WTC11 (cell line): Measurements from ENCODE around the gene PLEKHA5. TPM values are rescaled to one million over a fixed set of nuclear protein-coding genes. Genes with fewer than 3 reads are reported as not detected.

Source experiments
- ATAC-seq: fragments of 200-7000 bp; cut with Tn5 transposase; 2 replicates; pipeline ENCODE4 v1.10.0; 2021; ENCODE audit warnings: mild to moderate bottlenecking, moderate library complexity
- CTCF ChIA-PET: fragments of 300-600 bp; sonication (Branson Sonifier 250); formaldehyde crosslinking; loops from one replicate; lab custom pipeline; 2021; ENCODE audit warnings: antibody characterized with exemption; lab: Charles Lee
- POLR2A ChIA-PET: fragments of 350-600 bp; sonication (Branson Sonifier 250); formaldehyde crosslinking; loops from one replicate; lab custom pipeline; 2021; ENCODE audit warnings: antibody characterized with exemption; lab: Charles Lee
- DNase-seq: peaks from one replicate; pipeline ENCODE4 v3.0.0; 2021; ENCODE audit warnings: low spot score
- H3K27ac Mint-ChIP-seq: 2 replicates; pipeline ENCODE4 v1.8.0; 2021; ENCODE audit warnings: mixed read lengths
- H3K27me3 Mint-ChIP-seq: 2 replicates; pipeline ENCODE4 v1.8.0; 2021; ENCODE audit warnings: low read depth, mild to moderate bottlenecking, moderate library complexity, mixed read lengths
- H3K36me3 Mint-ChIP-seq: 2 replicates; pipeline ENCODE4 v1.8.0; 2021; ENCODE audit warnings: mixed read lengths
- H3K4me1 Mint-ChIP-seq: 2 replicates; pipeline ENCODE4 v1.8.0; 2022; ENCODE audit warnings: mixed read lengths
- H3K4me3 Mint-ChIP-seq: 2 replicates; pipeline ENCODE4 v1.8.0; 2021; ENCODE audit warnings: mild to moderate bottlenecking, moderate library complexity, mixed read lengths
- H3K9me3 Mint-ChIP-seq: 2 replicates; pipeline ENCODE4 v1.8.0; 2021; ENCODE audit warnings: mixed read lengths
- ATF1 ChIP-seq: sonication (generic); formaldehyde crosslinking; IDR thresholded peaks from 2 replicates; pipeline ENCODE4 v1.8.1; 2023; ENCODE audit warnings: mild to moderate bottlenecking, moderate library complexity, missing genetic modification reagents
- ESRRA ChIP-seq: sonication (generic); formaldehyde crosslinking; IDR thresholded peaks from 2 replicates; pipeline ENCODE4 v1.8.1; 2022; ENCODE audit warnings: mild to moderate bottlenecking, missing genetic modification reagents, borderline replicate concordance
- FOXK1 ChIP-seq: sonication (generic); formaldehyde crosslinking; IDR thresholded peaks from 2 replicates; pipeline ENCODE4 v1.8.0; 2022; ENCODE audit warnings: mild to moderate bottlenecking, moderate library complexity, missing genetic modification reagents
- FOXP1 ChIP-seq: sonication (generic); formaldehyde crosslinking; IDR thresholded peaks from 2 replicates; pipeline ENCODE4 v1.8.0; 2022; ENCODE audit warnings: missing genetic modification reagents, mild to moderate bottlenecking, moderate library complexity, borderline replicate concordance
- GABPB1 ChIP-seq: sonication (generic); formaldehyde crosslinking; IDR thresholded peaks from 2 replicates; pipeline ENCODE4 v1.8.1; 2023; ENCODE audit warnings: mild to moderate bottlenecking, missing genetic modification reagents
- GTF2I ChIP-seq: fragments of 250-450 bp; sonication (Bioruptor Pico); conservative IDR thresholded peaks from 2 replicates; pipeline ENCODE4 v1.4.0; 2021; ENCODE audit warnings: mild to moderate bottlenecking
- MYBL2 ChIP-seq: sonication (generic); formaldehyde crosslinking; IDR thresholded peaks from 2 replicates; pipeline ENCODE4 v1.8.1; 2023; ENCODE audit warnings: mild to moderate bottlenecking, moderate library complexity, missing genetic modification reagents
- NFATC4 ChIP-seq: fragments of 250-450 bp; sonication (Bioruptor Pico); IDR thresholded peaks from 2 replicates; pipeline ENCODE4 v1.9.0; 2021; ENCODE audit warnings: mild to moderate bottlenecking
- NFE2L1 ChIP-seq: sonication (generic); formaldehyde crosslinking; IDR thresholded peaks from 2 replicates; pipeline ENCODE4 v1.8.1; 2023; ENCODE audit warnings: missing genetic modification reagents
- NR1H2 ChIP-seq: sonication (generic); formaldehyde crosslinking; IDR thresholded peaks from 2 replicates; pipeline ENCODE4 v1.9.0; 2021; ENCODE audit warnings: mild to moderate bottlenecking, moderate library complexity, missing genetic modification reagents
- SMAD3 ChIP-seq: sonication (generic); formaldehyde crosslinking; IDR thresholded peaks from 2 replicates; pipeline ENCODE4 v1.8.0; 2022; ENCODE audit warnings: missing genetic modification reagents, mild to moderate bottlenecking, borderline replicate concordance
- SOX15 ChIP-seq: fragments of 250-450 bp; sonication (Bioruptor Pico); IDR thresholded peaks from 2 replicates; pipeline ENCODE4 v1.9.0; 2021; ENCODE audit warnings: mild to moderate bottlenecking
- TEAD4 ChIP-seq: sonication (generic); formaldehyde crosslinking; IDR thresholded peaks from 2 replicates; pipeline ENCODE4 v1.8.0; 2022; ENCODE audit warnings: mild to moderate bottlenecking, missing genetic modification reagents
- TP53 ChIP-seq: sonication (generic); formaldehyde crosslinking; IDR thresholded peaks from 2 replicates; pipeline ENCODE4 v1.8.1; 2023; ENCODE audit warnings: mild to moderate bottlenecking, missing genetic modification reagents
- ZNF423 ChIP-seq: fragments of 250-450 bp; sonication (Bioruptor Pico); IDR thresholded peaks from 2 replicates; pipeline ENCODE4 v2.1.2; 2022; ENCODE audit warnings: mild to moderate bottlenecking, moderate library complexity
- total RNA-seq: library from RNA; stranded (reverse); gene quantifications from 3 replicates; pipeline ENCODE4 v1.2.3, GENCODE V29; 2021
- TF ChIP-seq, protein P1 (sequence below): sonication (generic); formaldehyde crosslinking; IDR thresholded peaks from 2 replicates; pipeline ENCODE4 v1.8.1; 2022; ENCODE audit warnings: mild to moderate bottlenecking, moderate library complexity, missing genetic modification reagents
- TF ChIP-seq, protein P2 (sequence below): fragments of 250-450 bp; sonication (Bioruptor Pico); IDR thresholded peaks from 2 replicates; pipeline ENCODE4 v1.9.0; 2021; ENCODE audit warnings: mild to moderate bottlenecking
- TF ChIP-seq, protein P3 (sequence below): sonication (generic); formaldehyde crosslinking; IDR thresholded peaks from 2 replicates; pipeline ENCODE4 v1.8.1; 2023; ENCODE audit warnings: mild to moderate bottlenecking, missing genetic modification reagents
- TF ChIP-seq, protein P4 (sequence below): sonication (generic); formaldehyde crosslinking; conservative IDR thresholded peaks from 2 replicates; pipeline ENCODE4 v1.8.1; 2022; ENCODE audit warnings: mild to moderate bottlenecking, missing genetic modification reagents
- TF ChIP-seq, protein P5 (sequence below): sonication (generic); formaldehyde crosslinking; IDR thresholded peaks from 2 replicates; pipeline ENCODE4 v1.8.1; 2023; ENCODE audit warnings: mild to moderate bottlenecking, missing genetic modification reagents
- TF ChIP-seq, protein P6 (sequence below): fragments of 250-450 bp; sonication (Bioruptor Pico); IDR thresholded peaks from 2 replicates; pipeline ENCODE4 v1.8.0; 2021; ENCODE audit warnings: mild to moderate bottlenecking

PLEKHA5 gene
- total RNA-seq, 1 experiment from 2014 or later: 61.1 TPM

DNA sequence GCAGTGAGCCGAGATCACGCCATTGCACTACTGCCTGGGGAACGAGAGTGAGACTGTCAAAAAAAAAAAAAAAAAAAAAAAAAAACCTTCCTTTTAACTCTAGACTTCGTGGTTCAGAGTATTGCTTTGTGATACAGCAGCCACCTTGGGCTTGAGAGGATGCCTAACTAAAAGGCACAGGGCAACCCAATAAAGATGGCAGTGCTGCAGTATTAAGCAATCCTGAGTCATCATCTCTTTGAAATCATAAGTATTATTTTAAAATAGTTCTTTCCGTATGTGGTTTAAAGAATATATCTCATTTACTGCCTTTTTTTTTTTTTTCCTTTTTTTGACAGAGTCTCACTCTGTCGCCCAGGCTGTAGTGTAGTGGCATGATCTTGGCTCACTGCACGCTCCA is 116.1 kb downstream of the PLEKHA5 start (continued):
- TF ChIP-seq, protein P1, sequence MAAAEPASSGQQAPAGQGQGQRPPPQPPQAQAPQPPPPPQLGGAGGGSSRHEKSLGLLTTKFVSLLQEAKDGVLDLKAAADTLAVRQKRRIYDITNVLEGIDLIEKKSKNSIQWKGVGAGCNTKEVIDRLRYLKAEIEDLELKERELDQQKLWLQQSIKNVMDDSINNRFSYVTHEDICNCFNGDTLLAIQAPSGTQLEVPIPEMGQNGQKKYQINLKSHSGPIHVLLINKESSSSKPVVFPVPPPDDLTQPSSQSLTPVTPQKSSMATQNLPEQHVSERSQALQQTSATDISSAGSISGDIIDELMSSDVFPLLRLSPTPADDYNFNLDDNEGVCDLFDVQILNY (CRISPR knock-in tag): no peak
- no peak for TF ChIP-seq NR1H2 (CRISPR knock-in tag)
- no peak for TF ChIP-seq SMAD3 (CRISPR knock-in tag)
- TF ChIP-seq FOXK1 (CRISPR knock-in tag): no peak

DNA sequence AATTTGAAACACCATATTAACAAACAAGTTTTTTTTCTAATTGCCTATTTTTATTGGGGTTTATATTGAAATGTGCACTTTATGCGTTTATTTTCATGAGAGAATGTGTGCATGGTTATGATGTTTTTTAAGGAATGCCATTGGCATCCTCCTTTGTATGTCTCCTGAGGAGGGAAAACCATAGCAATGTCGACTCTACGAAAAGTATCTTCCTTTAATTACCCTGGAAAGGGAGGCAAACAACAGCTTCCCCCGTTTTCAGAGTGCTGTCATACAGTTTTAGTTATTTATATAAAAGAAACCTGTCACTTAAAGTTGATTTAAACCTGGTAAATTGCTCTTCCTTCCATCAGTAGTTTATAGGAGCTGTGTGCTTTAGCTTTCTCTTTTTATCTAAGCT is 117.4 kb downstream of the PLEKHA5 start:
- no peak for DNase-seq
- Mint-ChIP-seq H3K4me3 (no peak overlapping the region), H3K27me3 (no peaks in the 10 kb centered on the region), H3K9me3 (no peaks in the 10 kb centered on the region)
- POLR2A ChIA-PET: no interaction called here
- TF ChIP-seq TP53 (no peak), ESRRA (CRISPR knock-in tag) (no peak), FOXP1 (CRISPR knock-in tag) (no peak), TEAD4 (no peak), ATF1 (no peak), ZNF423 (CRISPR knock-in tag) (no peak), FOXK1 (CRISPR knock-in tag) (no peak), SOX15 (CRISPR knock-in tag) (no peak), GTF2I (no peak), MYBL2 (CRISPR knock-in tag) (no peak), NFATC4 (no peak), NFE2L1 (CRISPR knock-in tag) (no peak), GABPB1 (CRISPR knock-in tag) (no peak)
- TF ChIP-seq, protein P2, sequence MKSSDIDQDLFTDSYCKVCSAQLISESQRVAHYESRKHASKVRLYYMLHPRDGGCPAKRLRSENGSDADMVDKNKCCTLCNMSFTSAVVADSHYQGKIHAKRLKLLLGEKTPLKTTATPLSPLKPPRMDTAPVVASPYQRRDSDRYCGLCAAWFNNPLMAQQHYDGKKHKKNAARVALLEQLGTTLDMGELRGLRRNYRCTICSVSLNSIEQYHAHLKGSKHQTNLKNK (CRISPR knock-in tag): no peak
- TF ChIP-seq, protein P3, sequence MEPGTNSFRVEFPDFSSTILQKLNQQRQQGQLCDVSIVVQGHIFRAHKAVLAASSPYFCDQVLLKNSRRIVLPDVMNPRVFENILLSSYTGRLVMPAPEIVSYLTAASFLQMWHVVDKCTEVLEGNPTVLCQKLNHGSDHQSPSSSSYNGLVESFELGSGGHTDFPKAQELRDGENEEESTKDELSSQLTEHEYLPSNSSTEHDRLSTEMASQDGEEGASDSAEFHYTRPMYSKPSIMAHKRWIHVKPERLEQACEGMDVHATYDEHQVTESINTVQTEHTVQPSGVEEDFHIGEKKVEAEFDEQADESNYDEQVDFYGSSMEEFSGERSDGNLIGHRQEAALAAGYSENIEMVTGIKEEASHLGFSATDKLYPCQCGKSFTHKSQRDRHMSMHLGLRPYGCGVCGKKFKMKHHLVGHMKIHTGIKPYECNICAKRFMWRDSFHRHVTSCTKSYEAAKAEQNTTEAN: no peak
- TF ChIP-seq, protein P4, sequence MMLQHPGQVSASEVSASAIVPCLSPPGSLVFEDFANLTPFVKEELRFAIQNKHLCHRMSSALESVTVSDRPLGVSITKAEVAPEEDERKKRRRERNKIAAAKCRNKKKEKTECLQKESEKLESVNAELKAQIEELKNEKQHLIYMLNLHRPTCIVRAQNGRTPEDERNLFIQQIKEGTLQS (CRISPR knock-in tag): no peak
- TF ChIP-seq, protein P5, sequence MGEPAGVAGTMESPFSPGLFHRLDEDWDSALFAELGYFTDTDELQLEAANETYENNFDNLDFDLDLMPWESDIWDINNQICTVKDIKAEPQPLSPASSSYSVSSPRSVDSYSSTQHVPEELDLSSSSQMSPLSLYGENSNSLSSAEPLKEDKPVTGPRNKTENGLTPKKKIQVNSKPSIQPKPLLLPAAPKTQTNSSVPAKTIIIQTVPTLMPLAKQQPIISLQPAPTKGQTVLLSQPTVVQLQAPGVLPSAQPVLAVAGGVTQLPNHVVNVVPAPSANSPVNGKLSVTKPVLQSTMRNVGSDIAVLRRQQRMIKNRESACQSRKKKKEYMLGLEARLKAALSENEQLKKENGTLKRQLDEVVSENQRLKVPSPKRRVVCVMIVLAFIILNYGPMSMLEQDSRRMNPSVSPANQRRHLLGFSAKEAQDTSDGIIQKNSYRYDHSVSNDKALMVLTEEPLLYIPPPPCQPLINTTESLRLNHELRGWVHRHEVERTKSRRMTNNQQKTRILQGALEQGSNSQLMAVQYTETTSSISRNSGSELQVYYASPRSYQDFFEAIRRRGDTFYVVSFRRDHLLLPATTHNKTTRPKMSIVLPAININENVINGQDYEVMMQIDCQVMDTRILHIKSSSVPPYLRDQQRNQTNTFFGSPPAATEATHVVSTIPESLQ (CRISPR knock-in tag): no peak
- TF ChIP-seq, protein P6, sequence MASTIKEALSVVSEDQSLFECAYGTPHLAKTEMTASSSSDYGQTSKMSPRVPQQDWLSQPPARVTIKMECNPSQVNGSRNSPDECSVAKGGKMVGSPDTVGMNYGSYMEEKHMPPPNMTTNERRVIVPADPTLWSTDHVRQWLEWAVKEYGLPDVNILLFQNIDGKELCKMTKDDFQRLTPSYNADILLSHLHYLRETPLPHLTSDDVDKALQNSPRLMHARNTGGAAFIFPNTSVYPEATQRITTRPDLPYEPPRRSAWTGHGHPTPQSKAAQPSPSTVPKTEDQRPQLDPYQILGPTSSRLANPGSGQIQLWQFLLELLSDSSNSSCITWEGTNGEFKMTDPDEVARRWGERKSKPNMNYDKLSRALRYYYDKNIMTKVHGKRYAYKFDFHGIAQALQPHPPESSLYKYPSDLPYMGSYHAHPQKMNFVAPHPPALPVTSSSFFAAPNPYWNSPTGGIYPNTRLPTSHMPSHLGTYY (CRISPR knock-in tag): no peak
- TF ChIP-seq, all 79 proteins: peak for 0
- no peak for ATAC-seq
- Mint-ChIP-seq H3K27ac (no peak overlapping the region), H3K4me1 (peaks cover 17% of the 10 kb centered on the region), H3K36me3 (no peaks in the 10 kb centered on the region)
- CTCF ChIA-PET: interaction anchor here (0.6 kb wide), 1 partner anchor 76 kb away, joined by 4 read pairs; no protein-coding TSS in a partner anchor
